Measurements from ENCODE around the gene NDC80. TPM values are rescaled to one million over a fixed set of nuclear protein-coding genes. Genes with fewer than 3 reads are reported as not detected.

NDC80 gene
- total and polyA plus RNA-seq, 9 of the 15 experiments (the other 6 are each of a cell fraction or from before 2014, with no cell fraction given), result 65.2 to 97.9 (median 83.3) TPM

DNA sequence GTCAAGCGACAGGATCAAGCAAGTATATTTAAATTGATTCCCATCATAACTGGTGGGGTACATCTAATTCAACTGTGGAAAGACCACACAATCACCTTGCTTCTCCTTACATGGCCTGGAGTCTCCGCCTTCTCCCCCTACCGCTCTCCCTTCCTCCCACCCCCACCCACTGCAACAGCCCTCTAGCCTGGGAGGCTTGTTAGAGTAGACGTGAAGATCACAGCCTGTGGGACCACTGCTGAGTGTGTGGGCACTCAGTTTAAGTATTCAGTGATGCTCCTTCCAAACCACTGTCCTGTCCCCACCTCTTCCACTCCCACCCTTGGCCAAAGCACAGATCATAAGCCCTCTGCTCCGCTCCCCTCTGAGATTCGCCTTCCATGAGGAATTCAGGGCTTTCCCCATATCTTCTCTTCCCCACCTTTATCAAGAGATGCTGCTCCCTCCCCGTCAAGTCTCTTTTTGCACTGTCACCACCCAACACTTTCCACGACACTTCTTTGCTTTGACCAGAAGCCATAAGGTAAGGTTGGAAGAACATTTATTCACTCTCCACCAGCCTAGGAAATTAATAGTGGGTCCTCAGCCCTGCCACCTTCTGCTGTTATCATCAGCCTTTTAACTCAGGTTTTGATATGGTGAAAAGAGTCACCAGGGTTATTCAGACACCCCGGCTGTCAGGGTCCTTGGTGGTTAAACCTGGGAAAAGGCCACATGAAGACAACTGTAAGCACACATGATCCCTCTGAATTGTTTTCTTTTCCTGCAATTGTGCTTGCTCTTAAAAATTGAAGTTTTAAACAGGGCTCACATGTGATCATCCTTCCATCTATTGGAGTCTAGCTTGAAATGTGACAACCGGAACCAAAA lies 1.8 kb upstream of the NDC80 start (continued):
- TF ChIP-seq, protein P1, sequence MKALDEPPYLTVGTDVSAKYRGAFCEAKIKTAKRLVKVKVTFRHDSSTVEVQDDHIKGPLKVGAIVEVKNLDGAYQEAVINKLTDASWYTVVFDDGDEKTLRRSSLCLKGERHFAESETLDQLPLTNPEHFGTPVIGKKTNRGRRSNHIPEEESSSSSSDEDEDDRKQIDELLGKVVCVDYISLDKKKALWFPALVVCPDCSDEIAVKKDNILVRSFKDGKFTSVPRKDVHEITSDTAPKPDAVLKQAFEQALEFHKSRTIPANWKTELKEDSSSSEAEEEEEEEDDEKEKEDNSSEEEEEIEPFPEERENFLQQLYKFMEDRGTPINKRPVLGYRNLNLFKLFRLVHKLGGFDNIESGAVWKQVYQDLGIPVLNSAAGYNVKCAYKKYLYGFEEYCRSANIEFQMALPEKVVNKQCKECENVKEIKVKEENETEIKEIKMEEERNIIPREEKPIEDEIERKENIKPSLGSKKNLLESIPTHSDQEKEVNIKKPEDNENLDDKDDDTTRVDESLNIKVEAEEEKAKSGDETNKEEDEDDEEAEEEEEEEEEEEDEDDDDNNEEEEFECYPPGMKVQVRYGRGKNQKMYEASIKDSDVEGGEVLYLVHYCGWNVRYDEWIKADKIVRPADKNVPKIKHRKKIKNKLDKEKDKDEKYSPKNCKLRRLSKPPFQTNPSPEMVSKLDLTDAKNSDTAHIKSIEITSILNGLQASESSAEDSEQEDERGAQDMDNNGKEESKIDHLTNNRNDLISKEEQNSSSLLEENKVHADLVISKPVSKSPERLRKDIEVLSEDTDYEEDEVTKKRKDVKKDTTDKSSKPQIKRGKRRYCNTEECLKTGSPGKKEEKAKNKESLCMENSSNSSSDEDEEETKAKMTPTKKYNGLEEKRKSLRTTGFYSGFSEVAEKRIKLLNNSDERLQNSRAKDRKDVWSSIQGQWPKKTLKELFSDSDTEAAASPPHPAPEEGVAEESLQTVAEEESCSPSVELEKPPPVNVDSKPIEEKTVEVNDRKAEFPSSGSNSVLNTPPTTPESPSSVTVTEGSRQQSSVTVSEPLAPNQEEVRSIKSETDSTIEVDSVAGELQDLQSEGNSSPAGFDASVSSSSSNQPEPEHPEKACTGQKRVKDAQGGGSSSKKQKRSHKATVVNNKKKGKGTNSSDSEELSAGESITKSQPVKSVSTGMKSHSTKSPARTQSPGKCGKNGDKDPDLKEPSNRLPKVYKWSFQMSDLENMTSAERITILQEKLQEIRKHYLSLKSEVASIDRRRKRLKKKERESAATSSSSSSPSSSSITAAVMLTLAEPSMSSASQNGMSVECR (CRISPR knock-in tag; IDR thresholded peaks at IDR 0.05), result no peak
- TF ChIP-seq KDM2B (CRISPR knock-in tag; IDR thresholded peaks at IDR 0.05), result no peak
- no peak for TF ChIP-seq TRIM28 (IDR thresholded peaks at IDR 0.05)
- TF ChIP-seq MTF1 (CRISPR knock-in tag; IDR thresholded peaks at IDR 0.05; ENCODE audit: borderline replicate concordance), result no peak
- TF ChIP-seq RUNX1 (IDR thresholded peaks at IDR 0.05; ENCODE audit: low read depth), result no peak
- TF ChIP-seq, protein P2, sequence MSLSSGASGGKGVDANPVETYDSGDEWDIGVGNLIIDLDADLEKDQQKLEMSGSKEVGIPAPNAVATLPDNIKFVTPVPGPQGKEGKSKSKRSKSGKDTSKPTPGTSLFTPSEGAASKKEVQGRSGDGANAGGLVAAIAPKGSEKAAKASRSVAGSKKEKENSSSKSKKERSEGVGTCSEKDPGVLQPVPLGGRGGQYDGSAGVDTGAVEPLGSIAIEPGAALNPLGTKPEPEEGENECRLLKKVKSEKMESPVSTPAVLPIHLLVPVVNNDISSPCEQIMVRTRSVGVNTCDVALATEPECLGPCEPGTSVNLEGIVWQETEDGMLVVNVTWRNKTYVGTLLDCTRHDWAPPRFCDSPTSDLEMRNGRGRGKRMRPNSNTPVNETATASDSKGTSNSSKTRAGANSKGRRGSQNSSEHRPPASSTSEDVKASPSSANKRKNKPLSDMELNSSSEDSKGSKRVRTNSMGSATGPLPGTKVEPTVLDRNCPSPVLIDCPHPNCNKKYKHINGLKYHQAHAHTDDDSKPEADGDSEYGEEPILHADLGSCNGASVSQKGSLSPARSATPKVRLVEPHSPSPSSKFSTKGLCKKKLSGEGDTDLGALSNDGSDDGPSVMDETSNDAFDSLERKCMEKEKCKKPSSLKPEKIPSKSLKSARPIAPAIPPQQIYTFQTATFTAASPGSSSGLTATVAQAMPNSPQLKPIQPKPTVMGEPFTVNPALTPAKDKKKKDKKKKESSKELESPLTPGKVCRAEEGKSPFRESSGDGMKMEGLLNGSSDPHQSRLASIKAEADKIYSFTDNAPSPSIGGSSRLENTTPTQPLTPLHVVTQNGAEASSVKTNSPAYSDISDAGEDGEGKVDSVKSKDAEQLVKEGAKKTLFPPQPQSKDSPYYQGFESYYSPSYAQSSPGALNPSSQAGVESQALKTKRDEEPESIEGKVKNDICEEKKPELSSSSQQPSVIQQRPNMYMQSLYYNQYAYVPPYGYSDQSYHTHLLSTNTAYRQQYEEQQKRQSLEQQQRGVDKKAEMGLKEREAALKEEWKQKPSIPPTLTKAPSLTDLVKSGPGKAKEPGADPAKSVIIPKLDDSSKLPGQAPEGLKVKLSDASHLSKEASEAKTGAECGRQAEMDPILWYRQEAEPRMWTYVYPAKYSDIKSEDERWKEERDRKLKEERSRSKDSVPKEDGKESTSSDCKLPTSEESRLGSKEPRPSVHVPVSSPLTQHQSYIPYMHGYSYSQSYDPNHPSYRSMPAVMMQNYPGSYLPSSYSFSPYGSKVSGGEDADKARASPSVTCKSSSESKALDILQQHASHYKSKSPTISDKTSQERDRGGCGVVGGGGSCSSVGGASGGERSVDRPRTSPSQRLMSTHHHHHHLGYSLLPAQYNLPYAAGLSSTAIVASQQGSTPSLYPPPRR (CRISPR knock-in tag; IDR thresholded peaks at IDR 0.05; ENCODE audit: borderline replicate concordance), result no peak
- TF ChIP-seq ZNF316 (IDR thresholded peaks at IDR 0.05), result peak; percentile 93
- TF ChIP-seq GABPA (tag; conservative IDR thresholded peaks at IDR 0.05; ENCODE audit: low read depth), result no peak
- TF ChIP-seq, protein P3, sequence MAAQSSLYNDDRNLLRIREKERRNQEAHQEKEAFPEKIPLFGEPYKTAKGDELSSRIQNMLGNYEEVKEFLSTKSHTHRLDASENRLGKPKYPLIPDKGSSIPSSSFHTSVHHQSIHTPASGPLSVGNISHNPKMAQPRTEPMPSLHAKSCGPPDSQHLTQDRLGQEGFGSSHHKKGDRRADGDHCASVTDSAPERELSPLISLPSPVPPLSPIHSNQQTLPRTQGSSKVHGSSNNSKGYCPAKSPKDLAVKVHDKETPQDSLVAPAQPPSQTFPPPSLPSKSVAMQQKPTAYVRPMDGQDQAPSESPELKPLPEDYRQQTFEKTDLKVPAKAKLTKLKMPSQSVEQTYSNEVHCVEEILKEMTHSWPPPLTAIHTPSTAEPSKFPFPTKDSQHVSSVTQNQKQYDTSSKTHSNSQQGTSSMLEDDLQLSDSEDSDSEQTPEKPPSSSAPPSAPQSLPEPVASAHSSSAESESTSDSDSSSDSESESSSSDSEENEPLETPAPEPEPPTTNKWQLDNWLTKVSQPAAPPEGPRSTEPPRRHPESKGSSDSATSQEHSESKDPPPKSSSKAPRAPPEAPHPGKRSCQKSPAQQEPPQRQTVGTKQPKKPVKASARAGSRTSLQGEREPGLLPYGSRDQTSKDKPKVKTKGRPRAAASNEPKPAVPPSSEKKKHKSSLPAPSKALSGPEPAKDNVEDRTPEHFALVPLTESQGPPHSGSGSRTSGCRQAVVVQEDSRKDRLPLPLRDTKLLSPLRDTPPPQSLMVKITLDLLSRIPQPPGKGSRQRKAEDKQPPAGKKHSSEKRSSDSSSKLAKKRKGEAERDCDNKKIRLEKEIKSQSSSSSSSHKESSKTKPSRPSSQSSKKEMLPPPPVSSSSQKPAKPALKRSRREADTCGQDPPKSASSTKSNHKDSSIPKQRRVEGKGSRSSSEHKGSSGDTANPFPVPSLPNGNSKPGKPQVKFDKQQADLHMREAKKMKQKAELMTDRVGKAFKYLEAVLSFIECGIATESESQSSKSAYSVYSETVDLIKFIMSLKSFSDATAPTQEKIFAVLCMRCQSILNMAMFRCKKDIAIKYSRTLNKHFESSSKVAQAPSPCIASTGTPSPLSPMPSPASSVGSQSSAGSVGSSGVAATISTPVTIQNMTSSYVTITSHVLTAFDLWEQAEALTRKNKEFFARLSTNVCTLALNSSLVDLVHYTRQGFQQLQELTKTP (IDR thresholded peaks at IDR 0.05; ENCODE audit: low read depth in 1 of 2, partially characterized antibody in 2 of 2), result peak in 1 of 2 experiments; percentile 42
- no peak for TF ChIP-seq FUS (optimal IDR thresholded peaks at IDR 0.05; ENCODE audit: low read depth, low read length)

Data from K562 (cell line).